HEK293T (cell line): Measurements from ENCODE around the gene UQCRC2.

Source experiments
- BHLHE40 ChIP-seq: fragments of 450-650 bp; IDR thresholded peaks from 2 replicates; pipeline ENCODE4 v1.6.1; 2016; ENCODE audit warnings: mild to moderate bottlenecking, moderate library complexity, borderline replicate concordance
- ELF4 ChIP-seq: fragments of 450-650 bp; IDR thresholded peaks from 2 replicates; pipeline ENCODE4 v1.6.1; 2017; ENCODE audit warnings: antibody characterized with exemption
- FOXM1 ChIP-seq: fragments of 450-650 bp; IDR thresholded peaks from 2 replicates; pipeline ENCODE4 v1.6.1; 2017; ENCODE audit warnings: mild to moderate bottlenecking, borderline replicate concordance
- SP1 ChIP-seq: fragments of 450-650 bp; IDR thresholded peaks from 2 replicates; pipeline ENCODE4 v1.6.1; 2017
- SUZ12 ChIP-seq: fragments of 450-650 bp; IDR thresholded peaks from 2 replicates; pipeline ENCODE4 v1.6.1; 2016; ENCODE audit warnings: mild to moderate bottlenecking
- TF ChIP-seq, protein P1 (sequence below): fragments of 450-650 bp; IDR thresholded peaks from 2 replicates; pipeline ENCODE4 v1.6.1; 2016

DNA sequence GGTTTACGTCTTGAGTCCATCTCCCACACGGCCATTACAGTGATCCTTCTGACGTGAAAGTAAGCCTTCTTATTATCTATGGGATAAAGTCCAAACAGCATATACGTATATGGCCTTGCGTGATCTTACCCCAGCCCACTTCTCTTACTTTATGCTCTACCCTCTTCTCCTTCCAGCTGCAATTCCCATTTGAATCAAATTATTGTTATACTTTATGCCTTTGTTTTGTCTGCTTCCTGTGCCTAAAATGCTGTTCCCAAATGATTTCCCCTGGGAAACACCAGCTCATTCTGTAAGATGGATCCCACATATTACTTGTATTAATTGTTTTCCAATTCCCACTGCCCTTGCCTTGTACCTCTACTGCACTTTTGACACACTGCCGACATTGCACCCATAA lies 11.2 kb downstream of the UQCRC2 start:
- TF ChIP-seq BHLHE40 (no peak), SUZ12 (no peak), FOXM1 (no peak), ELF4 (no peak), SP1 (no peak)
- TF ChIP-seq, protein P1, sequence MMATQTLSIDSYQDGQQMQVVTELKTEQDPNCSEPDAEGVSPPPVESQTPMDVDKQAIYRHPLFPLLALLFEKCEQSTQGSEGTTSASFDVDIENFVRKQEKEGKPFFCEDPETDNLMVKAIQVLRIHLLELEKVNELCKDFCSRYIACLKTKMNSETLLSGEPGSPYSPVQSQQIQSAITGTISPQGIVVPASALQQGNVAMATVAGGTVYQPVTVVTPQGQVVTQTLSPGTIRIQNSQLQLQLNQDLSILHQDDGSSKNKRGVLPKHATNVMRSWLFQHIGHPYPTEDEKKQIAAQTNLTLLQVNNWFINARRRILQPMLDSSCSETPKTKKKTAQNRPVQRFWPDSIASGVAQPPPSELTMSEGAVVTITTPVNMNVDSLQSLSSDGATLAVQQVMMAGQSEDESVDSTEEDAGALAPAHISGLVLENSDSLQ, result no peak
